ENCODE results near the gene DOCK4. TPM values are rescaled to one million over a fixed set of nuclear protein-coding genes. Genes with fewer than 3 reads are reported as not detected.

The DOCK4 gene
- total RNA-seq, 1 donor from 2014 or later: 32.2 TPM

DNA sequence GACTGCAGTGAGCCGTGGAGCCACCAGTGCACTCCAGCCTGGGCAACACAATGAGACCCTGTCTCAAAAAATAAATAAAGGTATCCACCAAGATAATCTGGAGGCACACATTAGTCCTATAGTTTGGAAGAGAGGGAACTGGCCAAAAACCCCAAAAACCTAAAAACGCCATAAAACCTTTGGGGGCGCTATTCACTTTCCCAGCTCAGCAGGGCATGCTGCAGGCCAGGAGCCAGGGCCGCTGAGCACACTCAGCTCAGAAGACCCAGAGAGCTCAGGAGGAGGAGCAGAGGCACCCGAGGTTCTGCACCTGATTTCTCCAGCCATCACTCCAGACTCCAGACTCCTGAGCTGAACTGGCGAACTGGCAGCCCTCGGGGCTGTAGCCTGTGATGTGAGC lies 476.7 kb downstream of the DOCK4 start:
- Mint-ChIP-seq H3K9me3 (ENCODE audit: unreplicated experiment) (no peaks in the 10 kb centered on the region), H3K36me3 (ENCODE audit: low read depth, unreplicated experiment) (peaks cover 11% of the 10 kb centered on the region), H3K27ac (ENCODE audit: unreplicated experiment) (no peak overlapping the region), H3K4me3 (ENCODE audit: unreplicated experiment) (no peak overlapping the region), H3K27me3 (ENCODE audit: low read depth, unreplicated experiment) (no peaks in the 10 kb centered on the region), H3K4me1 (ENCODE audit: low read depth, unreplicated experiment) (no peaks in the 10 kb centered on the region)
- no peak overlapping the region for H3K4me3 ChIP-seq (ENCODE audit: insufficient read depth, low read depth, low read length)
- no peak overlapping the region for H3K27ac ChIP-seq (ENCODE audit: low read depth, low read length)
- no peaks in the 10 kb centered on the region for H3K79me2 ChIP-seq (ENCODE audit: insufficient read depth, low read length)
- no peak overlapping the region for H3K9ac ChIP-seq (ENCODE audit: low read length)
- no peaks in the 10 kb centered on the region for H3K9me3 ChIP-seq (ENCODE audit: insufficient read depth, low read depth, low read length)
- H3K4me2 ChIP-seq (ENCODE audit: low read length): no peak overlapping the region
- H3K27me3 ChIP-seq (ENCODE audit: insufficient read depth, low read length): no peaks in the 10 kb centered on the region
- FAIRE-seq: no peak
- H4K20me1 ChIP-seq (ENCODE audit: insufficient read depth, low read length): no peaks in the 10 kb centered on the region
- H3K4me1 ChIP-seq (ENCODE audit: insufficient read depth, low read length): no peaks in the 10 kb centered on the region
- H2AFZ ChIP-seq (ENCODE audit: low read depth, low read length): no peak overlapping the region
- TF ChIP-seq, protein P1, sequence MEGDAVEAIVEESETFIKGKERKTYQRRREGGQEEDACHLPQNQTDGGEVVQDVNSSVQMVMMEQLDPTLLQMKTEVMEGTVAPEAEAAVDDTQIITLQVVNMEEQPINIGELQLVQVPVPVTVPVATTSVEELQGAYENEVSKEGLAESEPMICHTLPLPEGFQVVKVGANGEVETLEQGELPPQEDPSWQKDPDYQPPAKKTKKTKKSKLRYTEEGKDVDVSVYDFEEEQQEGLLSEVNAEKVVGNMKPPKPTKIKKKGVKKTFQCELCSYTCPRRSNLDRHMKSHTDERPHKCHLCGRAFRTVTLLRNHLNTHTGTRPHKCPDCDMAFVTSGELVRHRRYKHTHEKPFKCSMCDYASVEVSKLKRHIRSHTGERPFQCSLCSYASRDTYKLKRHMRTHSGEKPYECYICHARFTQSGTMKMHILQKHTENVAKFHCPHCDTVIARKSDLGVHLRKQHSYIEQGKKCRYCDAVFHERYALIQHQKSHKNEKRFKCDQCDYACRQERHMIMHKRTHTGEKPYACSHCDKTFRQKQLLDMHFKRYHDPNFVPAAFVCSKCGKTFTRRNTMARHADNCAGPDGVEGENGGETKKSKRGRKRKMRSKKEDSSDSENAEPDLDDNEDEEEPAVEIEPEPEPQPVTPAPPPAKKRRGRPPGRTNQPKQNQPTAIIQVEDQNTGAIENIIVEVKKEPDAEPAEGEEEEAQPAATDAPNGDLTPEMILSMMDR (IDR thresholded peaks at IDR 0.05; ENCODE audit: insufficient read depth, low read depth, low read length): no peak
- no peak for TF ChIP-seq EZH2 (IDR thresholded peaks at IDR 0.05; ENCODE audit: insufficient read depth, low read length)
- DNase-seq (ENCODE audit: low read depth): no peak
- H3K36me3 ChIP-seq (ENCODE audit: insufficient read depth, low read length): no peaks in the 10 kb centered on the region

DNA sequence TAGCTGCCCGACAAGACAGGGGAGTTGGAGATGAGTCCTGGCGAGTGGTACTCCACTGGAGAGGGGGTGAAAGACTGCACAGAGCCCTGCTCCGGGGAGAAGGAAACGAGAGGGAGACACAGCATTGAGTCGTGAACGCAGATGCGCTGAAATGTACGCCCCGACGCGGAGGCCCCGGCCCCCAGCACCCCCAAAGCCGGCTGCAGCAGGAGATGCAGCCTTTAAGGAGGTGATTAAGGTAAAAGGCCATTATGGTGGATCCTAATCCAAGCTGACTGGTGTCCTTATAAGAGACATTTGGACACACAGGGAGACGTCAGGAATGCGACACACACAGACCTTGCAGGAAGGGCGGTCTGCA lies 477.6 kb downstream of the DOCK4 start:
- no peak overlapping the region for H3K9ac ChIP-seq (ENCODE audit: low read length)
- no peaks in the 10 kb centered on the region for H3K27me3 ChIP-seq (ENCODE audit: insufficient read depth, low read length)
- H3K36me3 Mint-ChIP-seq (ENCODE audit: low read depth, unreplicated experiment): peaks cover 11% of the 10 kb centered on the region
- no peak for FAIRE-seq
- no peak for TF ChIP-seq EZH2 (IDR thresholded peaks at IDR 0.05; ENCODE audit: insufficient read depth, low read length)
- TF ChIP-seq, protein P1 (IDR thresholded peaks at IDR 0.05; ENCODE audit: insufficient read depth, low read depth, low read length): no peak
- H3K27ac Mint-ChIP-seq (ENCODE audit: unreplicated experiment): no peak overlapping the region
- H3K36me3 ChIP-seq (ENCODE audit: insufficient read depth, low read length): no peaks in the 10 kb centered on the region
- no peak overlapping the region for H3K27ac ChIP-seq (ENCODE audit: low read depth, low read length)
- no peaks in the 10 kb centered on the region for H3K4me1 ChIP-seq (ENCODE audit: insufficient read depth, low read length)
- H2AFZ ChIP-seq (ENCODE audit: low read depth, low read length): peak overlapping the region; percentile 7
- no peak for DNase-seq (ENCODE audit: low read depth)
- no peaks in the 10 kb centered on the region for H3K79me2 ChIP-seq (ENCODE audit: insufficient read depth, low read length)
- peak overlapping the region; percentile 47 for H3K4me2 ChIP-seq (ENCODE audit: low read length)
- H4K20me1 ChIP-seq (ENCODE audit: insufficient read depth, low read length): no peaks in the 10 kb centered on the region
- no peak overlapping the region for H3K4me3 Mint-ChIP-seq (ENCODE audit: unreplicated experiment)
- H3K9me3 Mint-ChIP-seq (ENCODE audit: unreplicated experiment): no peaks in the 10 kb centered on the region
- no peaks in the 10 kb centered on the region for H3K4me1 Mint-ChIP-seq (ENCODE audit: low read depth, unreplicated experiment)
- H3K27me3 Mint-ChIP-seq (ENCODE audit: low read depth, unreplicated experiment): no peaks in the 10 kb centered on the region
- no peaks in the 10 kb centered on the region for H3K9me3 ChIP-seq (ENCODE audit: insufficient read depth, low read depth, low read length)
- no peak overlapping the region for H3K4me3 ChIP-seq (ENCODE audit: insufficient read depth, low read depth, low read length)

DNA sequence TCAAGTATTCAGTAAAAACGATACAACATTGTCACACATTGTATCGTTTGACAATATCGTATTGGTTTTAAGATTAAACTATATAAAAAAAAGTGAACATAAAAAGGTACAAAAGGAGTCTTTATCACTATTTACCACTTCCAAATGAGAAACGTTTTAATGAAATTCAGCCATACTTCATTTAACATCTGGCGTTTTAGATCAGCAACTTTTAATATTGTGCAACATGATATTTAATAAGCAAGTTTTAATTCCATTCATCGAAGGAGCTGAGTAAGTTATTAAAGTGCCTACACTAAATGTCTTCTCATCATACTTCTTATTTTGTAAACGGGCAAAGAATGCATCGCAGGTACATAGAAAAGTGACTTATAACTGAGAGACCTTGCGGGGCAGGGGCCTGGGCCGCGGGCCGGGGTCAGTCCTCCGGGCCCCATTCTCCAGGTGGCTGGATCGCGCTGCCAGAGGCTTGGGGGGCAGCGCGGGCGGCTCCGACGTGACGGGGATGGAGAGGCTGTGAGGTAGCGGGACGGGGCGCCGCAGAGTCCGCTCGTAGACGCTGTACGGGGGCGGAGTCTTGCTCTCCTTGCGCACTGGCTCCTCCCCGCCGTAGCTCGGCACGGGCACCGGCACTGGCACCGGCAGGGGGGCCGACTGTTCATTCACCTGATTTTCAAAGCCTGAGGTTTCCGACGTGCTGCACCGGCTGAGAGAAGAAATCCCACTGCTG lies 478.1 kb downstream of the DOCK4 start:
- H3K27ac ChIP-seq (ENCODE audit: low read depth, low read length): no peak overlapping the region
- H3K36me3 ChIP-seq (ENCODE audit: insufficient read depth, low read length): no peaks in the 10 kb centered on the region
- H3K9ac ChIP-seq (ENCODE audit: low read length): no peak overlapping the region
- H2AFZ ChIP-seq (ENCODE audit: low read depth, low read length): peak overlapping the region; percentile 7
- H3K36me3 Mint-ChIP-seq (ENCODE audit: low read depth, unreplicated experiment): peaks cover 8% of the 10 kb centered on the region
- no peaks in the 10 kb centered on the region for H3K27me3 Mint-ChIP-seq (ENCODE audit: low read depth, unreplicated experiment)
- H3K9me3 ChIP-seq (ENCODE audit: insufficient read depth, low read depth, low read length): no peaks in the 10 kb centered on the region
- H3K9me3 Mint-ChIP-seq (ENCODE audit: unreplicated experiment): no peaks in the 10 kb centered on the region
- FAIRE-seq (no peak), DNase-seq (ENCODE audit: low read depth) (no peak)
- no peaks in the 10 kb centered on the region for H3K4me1 Mint-ChIP-seq (ENCODE audit: low read depth, unreplicated experiment)
- no peaks in the 10 kb centered on the region for H3K79me2 ChIP-seq (ENCODE audit: insufficient read depth, low read length)
- peak overlapping the region; percentile 47 for H3K4me2 ChIP-seq (ENCODE audit: low read length)
- no peaks in the 10 kb centered on the region for H4K20me1 ChIP-seq (ENCODE audit: insufficient read depth, low read length)
- TF ChIP-seq, protein P1 (IDR thresholded peaks at IDR 0.05; ENCODE audit: insufficient read depth, low read depth, low read length): no peak
- no peak for TF ChIP-seq EZH2 (IDR thresholded peaks at IDR 0.05; ENCODE audit: insufficient read depth, low read length)
- H3K27ac Mint-ChIP-seq (ENCODE audit: unreplicated experiment): no peak overlapping the region
- H3K27me3 ChIP-seq (ENCODE audit: insufficient read depth, low read length): no peaks in the 10 kb centered on the region
- H3K4me1 ChIP-seq (ENCODE audit: insufficient read depth, low read length): no peaks in the 10 kb centered on the region
- H3K4me3 Mint-ChIP-seq (ENCODE audit: unreplicated experiment): no peak overlapping the region
- no peak overlapping the region for H3K4me3 ChIP-seq (ENCODE audit: insufficient read depth, low read depth, low read length)
